ENCODE data around the gene SLC39A11.

GRCh38 chr17:72597354-72598087 is 495.0 kb downstream of the SLC39A11 start:
- no peak for TF ChIP-seq EZH2 (IDR thresholded peaks at IDR 0.05; ENCODE audit: insufficient read depth, low read length)
- TF ChIP-seq CTCF (IDR thresholded peaks at IDR 0.05; ENCODE audit: insufficient read depth, low read depth, low read length): no peak

All from astrocyte (in vitro differentiated cells and primary cell).